Measurements from ENCODE around the gene CSNK2A3. TPM values are rescaled to one million over a fixed set of nuclear protein-coding genes. Genes with fewer than 3 reads are reported as not detected.
"Not testable (repeated sequence)": the region's sequence is repeated elsewhere in the genome, so short reads cannot be mapped to it uniquely, and the experiment has no call there.

CSNK2A3 gene
- total RNA-seq (ENCODE audit: unreplicated experiment): 17.4 TPM
- long read RNA-seq, partial matches to known transcripts: 0 of 2 reads
- long read RNA-seq, other reads (novel, unspliced or antisense): 0 of 2 reads

DNA sequence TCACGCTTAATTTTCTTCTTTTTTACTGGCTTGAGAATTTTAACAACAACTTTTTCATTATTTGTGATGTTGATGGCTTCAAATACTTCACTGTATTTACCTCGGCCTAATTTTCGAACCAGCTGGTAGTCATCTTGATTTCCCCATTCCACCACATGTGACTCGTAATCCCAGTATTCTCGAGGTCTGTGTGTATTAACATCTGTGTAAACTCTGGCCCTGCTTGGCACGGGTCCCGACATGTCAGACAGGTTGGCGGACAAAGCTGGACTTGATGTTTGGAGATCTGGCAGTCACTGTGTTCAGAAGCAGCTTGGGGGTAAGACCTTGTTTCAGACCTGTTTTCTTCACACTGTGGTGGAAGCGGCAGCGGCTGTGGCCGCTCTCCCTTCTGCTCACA is at the start of gene CSNK2A3:
CSNK2A3 (minus strand) TSS at position 373 of the 400 bp plus-strand sequence; CDS start at position 242, 131 bp downstream.
- not testable (repeated sequence) for H3K9me3 Mint-ChIP-seq (ENCODE audit: unreplicated experiment); DNase-seq; H3K36me3 Mint-ChIP-seq (ENCODE audit: unreplicated experiment); H3K4me3 Mint-ChIP-seq (ENCODE audit: unreplicated experiment); H3K4me1 Mint-ChIP-seq (ENCODE audit: low read depth, unreplicated experiment); H3K27me3 Mint-ChIP-seq (ENCODE audit: unreplicated experiment); H3K27ac Mint-ChIP-seq (ENCODE audit: unreplicated experiment)

DNA sequence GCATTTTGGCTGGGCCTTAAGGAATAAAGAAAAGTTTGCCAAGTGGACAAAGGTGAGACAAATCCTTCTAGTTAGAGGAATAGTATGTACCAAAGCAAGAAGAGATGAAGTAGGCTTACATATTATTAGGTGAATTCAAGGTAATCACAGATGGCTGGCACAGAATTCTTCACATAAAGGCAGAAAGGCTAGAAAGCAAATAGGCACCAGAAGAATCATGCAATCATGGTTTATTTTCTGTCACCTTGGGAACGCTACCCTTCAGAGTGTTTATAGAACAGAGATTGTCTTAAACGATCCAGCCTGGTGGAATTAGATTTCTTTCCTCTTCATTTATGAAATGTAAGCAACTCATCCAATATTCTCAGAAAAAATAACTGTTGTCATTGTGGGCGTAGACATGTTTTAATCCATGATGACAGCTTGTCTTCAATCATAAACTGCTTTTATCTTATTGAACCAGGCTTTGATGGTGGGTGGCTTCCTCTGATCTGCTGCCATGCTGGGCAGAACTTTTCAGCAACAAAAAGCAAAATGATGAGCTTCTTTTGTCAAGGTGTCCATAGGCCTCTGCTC is 49.0 kb upstream of the CSNK2A3 start:
- Mint-ChIP-seq H3K9me3 (ENCODE audit: unreplicated experiment) (peaks cover 10% of the 10 kb centered on the region), H3K27ac (ENCODE audit: unreplicated experiment) (no peak overlapping the region), H3K36me3 (ENCODE audit: unreplicated experiment) (no peaks in the 10 kb centered on the region), H3K4me3 (ENCODE audit: unreplicated experiment) (no peak overlapping the region), H3K27me3 (ENCODE audit: unreplicated experiment) (peaks cover 2% of the 10 kb centered on the region), H3K4me1 (ENCODE audit: low read depth, unreplicated experiment) (peaks cover 39% of the 10 kb centered on the region)
- no peak for DNase-seq
- TF ChIP-seq, protein P1, sequence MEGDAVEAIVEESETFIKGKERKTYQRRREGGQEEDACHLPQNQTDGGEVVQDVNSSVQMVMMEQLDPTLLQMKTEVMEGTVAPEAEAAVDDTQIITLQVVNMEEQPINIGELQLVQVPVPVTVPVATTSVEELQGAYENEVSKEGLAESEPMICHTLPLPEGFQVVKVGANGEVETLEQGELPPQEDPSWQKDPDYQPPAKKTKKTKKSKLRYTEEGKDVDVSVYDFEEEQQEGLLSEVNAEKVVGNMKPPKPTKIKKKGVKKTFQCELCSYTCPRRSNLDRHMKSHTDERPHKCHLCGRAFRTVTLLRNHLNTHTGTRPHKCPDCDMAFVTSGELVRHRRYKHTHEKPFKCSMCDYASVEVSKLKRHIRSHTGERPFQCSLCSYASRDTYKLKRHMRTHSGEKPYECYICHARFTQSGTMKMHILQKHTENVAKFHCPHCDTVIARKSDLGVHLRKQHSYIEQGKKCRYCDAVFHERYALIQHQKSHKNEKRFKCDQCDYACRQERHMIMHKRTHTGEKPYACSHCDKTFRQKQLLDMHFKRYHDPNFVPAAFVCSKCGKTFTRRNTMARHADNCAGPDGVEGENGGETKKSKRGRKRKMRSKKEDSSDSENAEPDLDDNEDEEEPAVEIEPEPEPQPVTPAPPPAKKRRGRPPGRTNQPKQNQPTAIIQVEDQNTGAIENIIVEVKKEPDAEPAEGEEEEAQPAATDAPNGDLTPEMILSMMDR (IDR thresholded peaks at IDR 0.05; ENCODE audit: partially characterized antibody, unreplicated experiment): no peak

DNA sequence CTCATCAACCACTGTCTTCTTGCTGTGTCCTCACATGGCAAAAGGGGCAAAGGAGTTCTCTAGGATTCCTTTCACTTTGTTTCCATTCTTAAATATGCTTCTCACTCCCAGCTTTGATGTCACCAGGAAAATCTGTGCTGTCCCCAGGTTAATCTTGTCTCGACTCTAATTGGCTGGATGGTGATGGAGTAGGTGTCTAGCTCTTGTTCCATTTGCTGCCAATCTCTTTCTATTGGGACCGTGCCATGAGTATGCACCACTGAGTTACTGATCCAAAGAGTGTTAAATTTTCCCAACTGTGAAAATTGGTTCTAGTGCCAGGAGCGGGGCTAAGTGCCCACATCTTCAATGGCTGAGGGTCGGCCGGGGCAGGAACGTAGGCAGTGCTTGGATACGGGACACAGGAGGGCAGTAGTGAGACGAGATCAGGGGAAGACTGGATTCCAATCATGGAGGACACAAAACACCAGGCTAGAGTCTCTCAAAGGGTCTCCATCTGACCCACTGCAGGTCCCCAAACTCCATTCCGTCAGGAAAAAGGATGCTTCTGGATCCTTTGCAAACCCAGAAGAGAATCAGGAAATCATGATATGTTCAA is 47.7 kb upstream of the CSNK2A3 start:
- H3K36me3 Mint-ChIP-seq (ENCODE audit: unreplicated experiment): no peaks in the 10 kb centered on the region
- peak; percentile 44 for DNase-seq
- H3K9me3 Mint-ChIP-seq (ENCODE audit: unreplicated experiment): peaks cover 8% of the 10 kb centered on the region

DNA sequence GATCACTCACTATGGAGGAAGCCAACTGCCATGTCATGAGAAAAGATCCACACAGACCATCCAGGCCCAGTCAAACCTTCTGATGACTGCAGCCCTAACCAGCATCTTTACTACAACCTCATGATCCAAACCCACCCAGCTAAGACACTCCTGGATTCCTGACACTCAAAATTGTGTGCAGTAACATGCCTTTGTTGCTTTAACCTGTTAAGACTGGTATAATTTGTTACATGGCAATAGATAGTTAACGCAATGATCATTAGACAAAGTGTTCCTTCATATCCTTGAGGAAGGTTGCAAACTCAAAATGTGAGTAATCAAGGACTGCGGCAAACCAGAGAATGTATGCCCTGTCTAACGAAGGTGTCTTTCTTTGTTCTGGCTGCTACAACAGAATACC is 47.1 kb upstream of the CSNK2A3 start:
- H3K9me3 Mint-ChIP-seq (ENCODE audit: unreplicated experiment): peaks cover 8% of the 10 kb centered on the region
- peaks cover 4% of the 10 kb centered on the region for H3K27me3 Mint-ChIP-seq (ENCODE audit: unreplicated experiment)
- no peak for DNase-seq
- H3K27ac Mint-ChIP-seq (ENCODE audit: unreplicated experiment): no peak overlapping the region
- H3K4me1 Mint-ChIP-seq (ENCODE audit: low read depth, unreplicated experiment): peaks cover 34% of the 10 kb centered on the region
- H3K4me3 Mint-ChIP-seq (ENCODE audit: unreplicated experiment): no peak overlapping the region
- TF ChIP-seq, protein P1 (IDR thresholded peaks at IDR 0.05; ENCODE audit: partially characterized antibody, unreplicated experiment): no peak
- no peaks in the 10 kb centered on the region for H3K36me3 Mint-ChIP-seq (ENCODE audit: unreplicated experiment)

More for the DNA sequence above, 47.7 kb upstream of the CSNK2A3 start:
- TF ChIP-seq, protein P1 (IDR thresholded peaks at IDR 0.05; ENCODE audit: partially characterized antibody, unreplicated experiment): peak; percentile 18
- peaks cover 37% of the 10 kb centered on the region for H3K4me1 Mint-ChIP-seq (ENCODE audit: low read depth, unreplicated experiment)
- H3K4me3 Mint-ChIP-seq (ENCODE audit: unreplicated experiment): no peak overlapping the region
- H3K27me3 Mint-ChIP-seq (ENCODE audit: unreplicated experiment): peaks cover 4% of the 10 kb centered on the region
- H3K27ac Mint-ChIP-seq (ENCODE audit: unreplicated experiment): no peak overlapping the region

DNA sequence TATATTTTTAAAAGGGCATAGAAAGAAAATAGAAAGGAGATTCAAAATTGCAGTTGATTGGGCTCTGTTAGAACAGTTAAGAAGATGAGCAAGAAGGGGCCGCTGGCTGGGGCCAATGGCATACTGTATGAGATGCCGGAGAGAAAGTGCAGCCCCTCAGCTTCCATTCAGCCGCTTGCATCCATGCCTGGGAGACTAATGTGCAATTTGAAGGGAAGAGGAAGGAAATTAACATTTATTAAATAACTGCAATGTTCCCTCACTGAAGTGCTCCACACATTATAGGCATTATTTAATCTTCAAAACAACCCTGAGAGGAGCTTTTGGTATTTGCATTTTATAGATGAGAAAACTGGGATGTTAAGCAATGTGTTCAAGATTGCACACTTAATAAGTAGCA is 44.7 kb upstream of the CSNK2A3 start:
- H3K4me3 Mint-ChIP-seq (ENCODE audit: unreplicated experiment): no peak overlapping the region
- peaks cover 29% of the 10 kb centered on the region for H3K4me1 Mint-ChIP-seq (ENCODE audit: low read depth, unreplicated experiment)
- DNase-seq: no peak
- H3K36me3 Mint-ChIP-seq (ENCODE audit: unreplicated experiment): no peaks in the 10 kb centered on the region
- TF ChIP-seq, protein P1 (IDR thresholded peaks at IDR 0.05; ENCODE audit: partially characterized antibody, unreplicated experiment): no peak
- H3K27me3 Mint-ChIP-seq (ENCODE audit: unreplicated experiment): peaks cover 4% of the 10 kb centered on the region
- no peak overlapping the region for H3K27ac Mint-ChIP-seq (ENCODE audit: unreplicated experiment)
- H3K9me3 Mint-ChIP-seq (ENCODE audit: unreplicated experiment): peaks cover 7% of the 10 kb centered on the region

All from glutamatergic neuron (in vitro differentiated cells).